Caki2 (cell line): ENCODE measurements around the gene SDK1. TPM values are rescaled to one million over a fixed set of nuclear protein-coding genes. Genes with fewer than 3 reads are reported as not detected.

Experiments used
- DNase-seq: peaks from one replicate; pipeline ENCODE4 v3.0.0-alpha.2; 2015; ENCODE audit warnings: low read depth
- in situ Hi-C: cut with HindIII; loops from 2 replicates; pipeline ENCODE4 v1.10.0; 2016; ENCODE audit warnings: low sequenced_read_pairs, low pct_unique_long_range_greater_than_20kb, mixed read lengths
- total RNA-seq: library from RNA; depleted of rRNA; stranded (reverse); fragments of >200 nt; shearing (Covaris generic); gene quantifications from 2 replicates; pipeline ENCODE4 v1.2.3, GENCODE V29; 2014; ENCODE audit warnings: low replicate concordance

The SDK1 gene
- total RNA-seq, 1 experiment from 2014 or later, result 9.1 TPM

- in situ Hi-C loops, result no loop called here
- no peak for DNase-seq
Observed at GRCh38 chr7:3836855-3837254, 535.8 kb downstream of the SDK1 start.

GRCh38 chr7:3844540-3845151 is 543.6 kb downstream of the SDK1 start:
- DNase-seq, result no peak
- in situ Hi-C loops, result no loop called here

- in situ Hi-C loops, result no loop called here
- no peak for DNase-seq
Observed at GRCh38 chr7:3846738-3847137, 545.7 kb downstream of the SDK1 start.

- no peak for DNase-seq
- in situ Hi-C loops, result no loop called here
Observed at GRCh38 chr7:3847336-3847735, 546.3 kb downstream of the SDK1 start.

- in situ Hi-C loops, result no loop called here
- DNase-seq, result no peak
Observed at GRCh38 chr7:3859431-3859830, 558.4 kb downstream of the SDK1 start.

GRCh38 chr7:3860932-3861331 is 559.9 kb downstream of the SDK1 start:
- in situ Hi-C loops, result no loop called here
- DNase-seq, result no peak

GRCh38 chr7:3861386-3861785 is 560.3 kb downstream of the SDK1 start:
- no peak for DNase-seq
- in situ Hi-C loops, result no loop called here

GRCh38 chr7:3861941-3862340 is 560.9 kb downstream of the SDK1 start:
- in situ Hi-C loops, result no loop called here
- peak; percentile 20 for DNase-seq

- in situ Hi-C loops, result no loop called here
Observed at GRCh38 chr7:3862774-3863173, 561.7 kb downstream of the SDK1 start.

GRCh38 chr7:3866277-3866676 is 565.2 kb downstream of the SDK1 start:
- in situ Hi-C loops, result no loop called here
- no peak for DNase-seq

More at GRCh38 chr7:3862774-3863173, 561.7 kb downstream of the SDK1 start:
- DNase-seq, result no peak

GRCh38 chr7:3867863-3868262 is 566.8 kb downstream of the SDK1 start:
- DNase-seq, result no peak
- in situ Hi-C loops, result no loop called here

GRCh38 chr7:3879355-3880075 is 578.5 kb downstream of the SDK1 start:
- in situ Hi-C loops, result no loop called here
- DNase-seq, result no peak

GRCh38 chr7:3880228-3880987 is 579.4 kb downstream of the SDK1 start:
- DNase-seq, result no peak
- in situ Hi-C loops, result no loop called here

- in situ Hi-C loops, result no loop called here
- DNase-seq, result no peak
Observed at GRCh38 chr7:3882782-3883181, 581.7 kb downstream of the SDK1 start.

- in situ Hi-C loops, result no loop called here
Observed at GRCh38 chr7:3884543-3884942, 583.5 kb downstream of the SDK1 start.

GRCh38 chr7:3887096-3887690 is 586.1 kb downstream of the SDK1 start:
- in situ Hi-C loops, result no loop called here
- no peak for DNase-seq

More at GRCh38 chr7:3884543-3884942, 583.5 kb downstream of the SDK1 start:
- no peak for DNase-seq

- in situ Hi-C loops, result no loop called here
- DNase-seq, result peak; percentile 38
Observed at GRCh38 chr7:3888096-3888495, 587.0 kb downstream of the SDK1 start.

GRCh38 chr7:3892157-3892556 is 591.1 kb downstream of the SDK1 start:
- no peak for DNase-seq
- in situ Hi-C loops, result no loop called here

- in situ Hi-C loops, result no loop called here
- DNase-seq, result no peak
Observed at GRCh38 chr7:3892686-3893085, 591.6 kb downstream of the SDK1 start.
